Stimulated activated CD4-positive, alpha-beta T cell treated with anti-CD3 and anti-CD28 coated beads, Interleukin-2, amount 100 ng/mL, for 24 hours (primary cell): Measurements from ENCODE around the gene C1orf74.

Experiments used
- DNase-seq, 2 donors: peaks; one replicate each; pipeline ENCODE4 v3.0.0-alpha.2; 2020

Gene C1orf74

GRCh38 chr1:209784265-209785169 lies at the start of gene C1orf74:
C1orf74 (minus strand) TSS chr1:209784559; CDS start chr1:209783634, 925 bp downstream.
- DNase-seq, result peak; percentile 99 to 100

GRCh38 chr1:209831615-209832014 lies 47.3 kb upstream of the C1orf74 start:
- no peak for DNase-seq

GRCh38 chr1:209830722-209831121 lies 46.4 kb upstream of the C1orf74 start:
- DNase-seq, result no peak

- no peak for DNase-seq
These were observed 45.4 kb upstream of the C1orf74 start for GRCh38 chr1:209829716-209830115.

GRCh38 chr1:209827384-209828262 lies 43.3 kb upstream of the C1orf74 start, which contains the start of gene UTP25:
UTP25 (plus strand) TSS chr1:209827972; CDS start chr1:209828064, 92 bp downstream.
- peak; percentile 93 to 94 for DNase-seq

GRCh38 chr1:209825591-209826434 lies 41.5 kb upstream of the C1orf74 start:
- DNase-seq, result no peak

GRCh38 chr1:209823143-209824041 lies 39.0 kb upstream of the C1orf74 start:
- no peak for DNase-seq

GRCh38 chr1:209822706-209823105 lies 38.3 kb upstream of the C1orf74 start:
- no peak for DNase-seq

GRCh38 chr1:209820986-209821385 lies 36.6 kb upstream of the C1orf74 start:
- DNase-seq, result no peak

GRCh38 chr1:209819058-209819457 lies 34.7 kb upstream of the C1orf74 start:
- DNase-seq, result no peak

GRCh38 chr1:209817691-209818090 lies 33.3 kb upstream of the C1orf74 start:
- DNase-seq, result no peak

- no peak for DNase-seq
These were observed 32.6 kb upstream of the C1orf74 start for GRCh38 chr1:209816923-209817322.

- DNase-seq, result no peak
These were observed 31.6 kb upstream of the C1orf74 start for GRCh38 chr1:209815931-209816341.

GRCh38 chr1:209815490-209815889 lies 31.1 kb upstream of the C1orf74 start:
- DNase-seq, result no peak

- no peak for DNase-seq
These were observed 29.5 kb upstream of the C1orf74 start for GRCh38 chr1:209813902-209814301.

GRCh38 chr1:209810783-209811182 lies 26.4 kb upstream of the C1orf74 start:
- DNase-seq, result no peak

- no peak for DNase-seq
These were observed 25.3 kb upstream of the C1orf74 start for GRCh38 chr1:209809611-209810010.

GRCh38 chr1:209808059-209808581 lies 23.8 kb upstream of the C1orf74 start:
- no peak for DNase-seq

- DNase-seq, result no peak
These were observed 23.1 kb upstream of the C1orf74 start for GRCh38 chr1:209807509-209807908.

GRCh38 chr1:209805875-209806760 lies 21.8 kb upstream of the C1orf74 start, which contains the start of gene IRF6:
IRF6 (minus strand) TSS chr1:209806142; CDS start chr1:209801413, 4,729 bp downstream.
- peak; percentile 61 to 74 for DNase-seq
